K562 (cell line): ENCODE measurements around the gene TRIM44. TPM values are rescaled to one million over a fixed set of nuclear protein-coding genes. Genes with fewer than 3 reads are reported as not detected.

Experiments
- ATAC-seq: fragments of 200-7000 bp; cut with Tn5 transposase; 3 replicates; pipeline ENCODE4 v1.9.1; 2020; ENCODE audit warnings: moderate library complexity
- BruUV-seq: library from RNA; stranded (reverse); fragments of 400-500 nt; replicated peaks from 2 replicates; lab custom pipeline; 2021; lab: Mats Ljungman, UMichigan
- CTCF ChIA-PET: fragments of 300-600 bp; formaldehyde crosslinking; extraction: SDS; loops from one replicate; lab custom pipeline; 2021; ENCODE audit warnings: low intra/inter-chr PET ratio; lab: Yijun Ruan, JAX
- POLR2A ChIA-PET: fragments of 300-600, 350-650 bp; sonication (Branson Sonifier 250); formaldehyde crosslinking; extraction: SDS; loops from one replicate; lab custom pipeline; 2021; ENCODE audit warnings: antibody characterized with exemption, inconsistent platforms; lab: Yijun Ruan, JAX
- DNase-seq, 4 experiments: peaks; one replicate each; pipeline versions ENCODE4 v3.0.0 to v3.0.0-alpha.2; 2011 to 2018; ENCODE audit warnings: low spot score in 3 of 4, mixed read lengths in 3 of 4; ENCODE audit errors: extremely low read depth in 1 of 4
- FAIRE-seq: peaks from 2 replicates; lab custom pipeline; 2011; peaks lifted over from hg19 to GRCh38; lab: Jason Lieb, UNC
- H2AFZ ChIP-seq: 2 replicates; pipeline ENCODE4 v1.6.0; 2011; ENCODE audit warnings: low read depth, low read length, control low read depth, inconsistent platforms
- H3K27ac ChIP-seq: fragments of 200-600 bp; 3 replicates; pipeline ENCODE4 v1.8.0; 2011; ENCODE audit warnings: low read depth, mild to moderate bottlenecking, control low read depth, inconsistent platforms, low read length, moderate library complexity, mixed read lengths; ENCODE audit errors: extremely low read depth
- H3K27me3 ChIP-seq, 2 experiments: fragments of 300-600 bp in 1 of 2; 2 replicates in 1 of 2; 3 replicates in 1 of 2; pipeline versions ENCODE4 v1.6.0 to v1.8.0; 2011; ENCODE audit warnings: inconsistent platforms in 2 of 2, low read length in 2 of 2, mild to moderate bottlenecking in 1 of 2, mixed read lengths in 1 of 2, moderate library complexity in 1 of 2; ENCODE audit not compliant: control insufficient read depth in 2 of 2, insufficient read depth in 2 of 2
- H3K36me3 ChIP-seq: fragments of 300-600 bp; 3 replicates; pipeline ENCODE4 v1.8.0; 2011; ENCODE audit warnings: mild to moderate bottlenecking, low read length, inconsistent platforms; ENCODE audit not compliant: control insufficient read depth, insufficient read depth
- H3K4me1 ChIP-seq, 2 experiments: fragments of 200-600 bp in 1 of 2; replicated peaks in 1 of 2; 2 replicates in 1 of 2; 3 replicates in 1 of 2; pipeline versions ENCODE4 v1.5.1 to v1.8.0; 2011; ENCODE audit warnings: inconsistent platforms in 2 of 2, low read length in 2 of 2, mild to moderate bottlenecking in 1 of 2, mixed read lengths in 1 of 2, moderate library complexity in 1 of 2; ENCODE audit not compliant: control insufficient read depth in 2 of 2, insufficient read depth in 2 of 2
- H3K4me2 ChIP-seq: 2 replicates; pipeline ENCODE4 v1.6.1; 2011; ENCODE audit warnings: low read length, control low read depth, inconsistent platforms, mixed read lengths; ENCODE audit not compliant: insufficient read depth
- H3K4me3 ChIP-seq: fragments of 200-600 bp; sonication (generic), shearing (Covaris generic); 2 replicates; pipeline ENCODE4 v1.5.1; 2016; ENCODE audit warnings: control low read depth, inconsistent platforms
- H3K79me2 ChIP-seq: fragments of 200-600 bp; 3 replicates; pipeline ENCODE4 v1.8.0; 2011; ENCODE audit warnings: low read length, inconsistent platforms; ENCODE audit not compliant: control insufficient read depth, insufficient read depth
- H3K9ac ChIP-seq, 2 experiments: 2 replicates each; pipeline versions ENCODE4 v1.6.0 to v1.6.1; 2011; ENCODE audit warnings: low read depth in 2 of 2, low read length in 2 of 2, control low read depth in 1 of 2, inconsistent platforms in 1 of 2, mild to moderate bottlenecking in 1 of 2, mixed read lengths in 1 of 2; ENCODE audit not compliant: insufficient read depth in 1 of 2
- H3K9me1 ChIP-seq: one replicate; pipeline ENCODE4 v1.6.0; 2011; ENCODE audit warnings: inconsistent platforms, mild to moderate bottlenecking, low read length, moderate library complexity; ENCODE audit not compliant: control insufficient read depth, insufficient read depth
- H3K9me3 ChIP-seq: replicated peaks from 2 replicates; pipeline ENCODE4 v1.5.1; 2011; ENCODE audit warnings: low read depth, low read length, inconsistent platforms; ENCODE audit not compliant: control insufficient read depth, insufficient read depth
- H4K20me1 ChIP-seq: replicated peaks from 2 replicates; pipeline ENCODE4 v1.6.1; 2011; ENCODE audit warnings: low read length, inconsistent platforms, mixed read lengths; ENCODE audit not compliant: control insufficient read depth, insufficient read depth
- HNRNPH1 ChIP-seq: fragments of 200-400 bp; formaldehyde crosslinking; optimal IDR thresholded peaks from 2 replicates; pipeline ENCODE3; 2017; ENCODE audit warnings: low read depth, mild to moderate bottlenecking, low read length, moderate library complexity
- RAD21 ChIP-seq, 2 experiments: fragments of 250-450 bp in 1 of 2; fragments of 450-650 bp in 1 of 2; sonication (Bioruptor Pico) in 1 of 2; formaldehyde crosslinking in 1 of 2; IDR thresholded peaks in 1 of 2; conservative IDR thresholded peaks in 1 of 2; 2 replicates each; pipeline versions ENCODE4 v1.4.0 to v1.8.0; 2020 to 2022; ENCODE audit warnings: mild to moderate bottlenecking in 2 of 2, moderate library complexity in 1 of 2
- SPI1 ChIP-seq: IDR thresholded peaks from 2 replicates; pipeline ENCODE4 v1.6.1; 2011; ENCODE audit warnings: low read depth, low read length, control low read depth, borderline replicate concordance
- ZNF699 ChIP-seq: fragments of 250-450 bp; sonication (Bioruptor Pico); IDR thresholded peaks from 2 replicates; pipeline ENCODE4 v1.8.0; 2021; ENCODE audit warnings: mild to moderate bottlenecking, moderate library complexity; ENCODE audit not compliant: insufficient replicate concordance
- WGBS: fragments of 100-300 bp; shearing (Covaris generic); methylation state at CpG from one replicate; pipeline ENCODE4 v1.1.6; 2016; ENCODE audit warnings: low coverage, mixed read lengths; ENCODE audit not compliant: insufficient coverage; ENCODE audit errors: missing lambda C conversion rate; 5-methylcytosine and 5-hydroxymethylcytosine counted together
- in situ Hi-C: fragments of 300-500 bp; cut with MboI; formaldehyde crosslinking; loops from 4 replicates; pipeline ENCODE4 v1.15.0; 2018; ENCODE audit warnings: inconsistent platforms, mixed read lengths
- intact Hi-C: fragments of 100-400 bp; cut with micrococcal nuclease; formaldehyde crosslinking; loops from 2 replicates; pipeline ENCODE4 v1.14.2; 2022
- polyA plus RNA-seq, 8 experiments: library from polyadenylated mRNA; depleted of rRNA in 4 of 8; stranded (reverse) in 5 of 8; unstranded in 3 of 8; fragments of >200 nt; fragmentation: Nextera tagmentation in 2 of 8; fragmentation: Illumina TruSeq in 1 of 8; extraction: Ambion mirVana in 2 of 8; extraction: Trizol in 1 of 8; gene quantifications; 2 replicates each; pipeline versions ENCODE4 v1.2.1 to v1.2.3, GENCODE V29; 2011 to 2014; ENCODE audit warnings: inconsistent platforms in 1 of 8, missing spikeins in 1 of 8
- total RNA-seq, 7 experiments: library from RNA; depleted of rRNA in 6 of 7; stranded (reverse); fragments of >200 nt in 6 of 7; fragmentation: Illumina TruSeq in 2 of 7; extraction: Trizol in 2 of 7; gene quantifications; 2 replicates each; pipeline versions ENCODE4 v1.2.1 to v1.2.3, GENCODE V29; 2011 to 2021; ENCODE audit warnings: low replicate concordance in 1 of 7
- TF ChIP-seq, protein P1 (sequence below): sonication (generic); formaldehyde crosslinking; IDR thresholded peaks from 2 replicates; pipeline ENCODE4 v1.8.1; 2023; ENCODE audit warnings: mild to moderate bottlenecking, missing genetic modification reagents, moderate library complexity
- TF ChIP-seq, protein P2 (sequence below): fragments of 450-650 bp; IDR thresholded peaks from one replicate; pipeline ENCODE4 v1.6.1; 2018; ENCODE audit warnings: mild to moderate bottlenecking, moderate library complexity; ENCODE audit not compliant: partially characterized antibody
- TF ChIP-seq, protein P3 (sequence below): sonication (generic); formaldehyde crosslinking; IDR thresholded peaks from 2 replicates; pipeline ENCODE4 v1.8.1; 2023; ENCODE audit warnings: missing genetic modification reagents, mild to moderate bottlenecking, borderline replicate concordance
- TF ChIP-seq, protein P4 (sequence below): sonication (generic); formaldehyde crosslinking; IDR thresholded peaks from 2 replicates; pipeline ENCODE4 v1.8.1; 2022; ENCODE audit warnings: missing genetic modification reagents

The TRIM44 gene
- total and polyA plus RNA-seq, 9 of the 15 experiments (the other 6 are each of a cell fraction or from before 2014, with no cell fraction given), result 8.3 to 105 (median 37.2) TPM

DNA sequence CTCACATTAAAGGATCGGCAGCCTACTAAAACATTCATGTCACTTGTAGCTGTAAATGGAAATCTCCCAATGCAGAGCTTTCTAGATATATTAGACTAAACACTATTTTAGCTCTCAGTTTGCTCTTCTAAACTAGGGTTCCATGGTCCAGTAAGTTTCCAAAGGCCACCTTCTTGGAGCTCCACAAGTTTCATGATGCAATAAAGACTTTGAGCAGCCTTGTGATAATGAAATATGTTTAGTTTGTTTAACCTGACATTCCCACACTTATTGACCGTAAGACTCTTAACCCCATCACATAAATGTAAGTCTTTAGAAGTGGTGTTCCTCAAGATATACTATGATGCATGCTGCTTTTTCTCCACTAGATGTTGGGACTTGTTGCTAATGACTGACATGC lies 87.7 kb downstream of the TRIM44 start:
- no peaks in the 10 kb centered on the region for H4K20me1 ChIP-seq
- in situ Hi-C loops, result no loop called here
- FAIRE-seq (no peak), ATAC-seq (no peak), DNase-seq (no peak)
- no peaks in the 10 kb centered on the region for H3K27me3 ChIP-seq
- peaks cover 6% of the 10 kb centered on the region; the same call in 2 of the 3 replicates for H3K36me3 ChIP-seq
- 91% methylated on average over 2 of the region's 2 CpGs for WGBS
- no peaks in the 10 kb centered on the region for H3K9me3 ChIP-seq
- intact Hi-C loops, result no loop called here
- H3K4me2 ChIP-seq, result no peak overlapping the region
- POLR2A ChIA-PET, result interaction anchor here (0.7 to 1.0 kb wide), 2 partner anchors 11 to 1103 kb away, joined by 3 read pairs; no protein-coding TSS in a partner anchor
- H3K4me1 ChIP-seq, result no peaks in the 10 kb centered on the region
- CTCF ChIA-PET, result no interaction called here
- BruUV-seq, result no TSS peak
- TF ChIP-seq SPI1 (no peak), ZNF699 (CRISPR knock-in tag) (no peak), HNRNPH1 (no peak), RAD21 (CRISPR knock-in tag; conservative IDR thresholded peaks at IDR 0.05 in 1 of 2, IDR thresholded peaks at IDR 0.05 in 1 of 2) (no peak)
- TF ChIP-seq, protein P1, sequence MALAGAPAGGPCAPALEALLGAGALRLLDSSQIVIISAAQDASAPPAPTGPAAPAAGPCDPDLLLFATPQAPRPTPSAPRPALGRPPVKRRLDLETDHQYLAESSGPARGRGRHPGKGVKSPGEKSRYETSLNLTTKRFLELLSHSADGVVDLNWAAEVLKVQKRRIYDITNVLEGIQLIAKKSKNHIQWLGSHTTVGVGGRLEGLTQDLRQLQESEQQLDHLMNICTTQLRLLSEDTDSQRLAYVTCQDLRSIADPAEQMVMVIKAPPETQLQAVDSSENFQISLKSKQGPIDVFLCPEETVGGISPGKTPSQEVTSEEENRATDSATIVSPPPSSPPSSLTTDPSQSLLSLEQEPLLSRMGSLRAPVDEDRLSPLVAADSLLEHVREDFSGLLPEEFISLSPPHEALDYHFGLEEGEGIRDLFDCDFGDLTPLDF (CRISPR knock-in tag), result no peak
- TF ChIP-seq, protein P2, sequence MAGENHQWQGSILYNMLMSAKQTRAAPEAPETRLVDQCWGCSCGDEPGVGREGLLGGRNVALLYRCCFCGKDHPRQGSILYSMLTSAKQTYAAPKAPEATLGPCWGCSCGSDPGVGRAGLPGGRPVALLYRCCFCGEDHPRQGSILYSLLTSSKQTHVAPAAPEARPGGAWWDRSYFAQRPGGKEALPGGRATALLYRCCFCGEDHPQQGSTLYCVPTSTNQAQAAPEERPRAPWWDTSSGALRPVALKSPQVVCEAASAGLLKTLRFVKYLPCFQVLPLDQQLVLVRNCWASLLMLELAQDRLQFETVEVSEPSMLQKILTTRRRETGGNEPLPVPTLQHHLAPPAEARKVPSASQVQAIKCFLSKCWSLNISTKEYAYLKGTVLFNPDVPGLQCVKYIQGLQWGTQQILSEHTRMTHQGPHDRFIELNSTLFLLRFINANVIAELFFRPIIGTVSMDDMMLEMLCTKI, result no peak
- TF ChIP-seq, protein P3, sequence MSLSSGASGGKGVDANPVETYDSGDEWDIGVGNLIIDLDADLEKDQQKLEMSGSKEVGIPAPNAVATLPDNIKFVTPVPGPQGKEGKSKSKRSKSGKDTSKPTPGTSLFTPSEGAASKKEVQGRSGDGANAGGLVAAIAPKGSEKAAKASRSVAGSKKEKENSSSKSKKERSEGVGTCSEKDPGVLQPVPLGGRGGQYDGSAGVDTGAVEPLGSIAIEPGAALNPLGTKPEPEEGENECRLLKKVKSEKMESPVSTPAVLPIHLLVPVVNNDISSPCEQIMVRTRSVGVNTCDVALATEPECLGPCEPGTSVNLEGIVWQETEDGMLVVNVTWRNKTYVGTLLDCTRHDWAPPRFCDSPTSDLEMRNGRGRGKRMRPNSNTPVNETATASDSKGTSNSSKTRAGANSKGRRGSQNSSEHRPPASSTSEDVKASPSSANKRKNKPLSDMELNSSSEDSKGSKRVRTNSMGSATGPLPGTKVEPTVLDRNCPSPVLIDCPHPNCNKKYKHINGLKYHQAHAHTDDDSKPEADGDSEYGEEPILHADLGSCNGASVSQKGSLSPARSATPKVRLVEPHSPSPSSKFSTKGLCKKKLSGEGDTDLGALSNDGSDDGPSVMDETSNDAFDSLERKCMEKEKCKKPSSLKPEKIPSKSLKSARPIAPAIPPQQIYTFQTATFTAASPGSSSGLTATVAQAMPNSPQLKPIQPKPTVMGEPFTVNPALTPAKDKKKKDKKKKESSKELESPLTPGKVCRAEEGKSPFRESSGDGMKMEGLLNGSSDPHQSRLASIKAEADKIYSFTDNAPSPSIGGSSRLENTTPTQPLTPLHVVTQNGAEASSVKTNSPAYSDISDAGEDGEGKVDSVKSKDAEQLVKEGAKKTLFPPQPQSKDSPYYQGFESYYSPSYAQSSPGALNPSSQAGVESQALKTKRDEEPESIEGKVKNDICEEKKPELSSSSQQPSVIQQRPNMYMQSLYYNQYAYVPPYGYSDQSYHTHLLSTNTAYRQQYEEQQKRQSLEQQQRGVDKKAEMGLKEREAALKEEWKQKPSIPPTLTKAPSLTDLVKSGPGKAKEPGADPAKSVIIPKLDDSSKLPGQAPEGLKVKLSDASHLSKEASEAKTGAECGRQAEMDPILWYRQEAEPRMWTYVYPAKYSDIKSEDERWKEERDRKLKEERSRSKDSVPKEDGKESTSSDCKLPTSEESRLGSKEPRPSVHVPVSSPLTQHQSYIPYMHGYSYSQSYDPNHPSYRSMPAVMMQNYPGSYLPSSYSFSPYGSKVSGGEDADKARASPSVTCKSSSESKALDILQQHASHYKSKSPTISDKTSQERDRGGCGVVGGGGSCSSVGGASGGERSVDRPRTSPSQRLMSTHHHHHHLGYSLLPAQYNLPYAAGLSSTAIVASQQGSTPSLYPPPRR (CRISPR knock-in tag), result no peak
- TF ChIP-seq, protein P4, sequence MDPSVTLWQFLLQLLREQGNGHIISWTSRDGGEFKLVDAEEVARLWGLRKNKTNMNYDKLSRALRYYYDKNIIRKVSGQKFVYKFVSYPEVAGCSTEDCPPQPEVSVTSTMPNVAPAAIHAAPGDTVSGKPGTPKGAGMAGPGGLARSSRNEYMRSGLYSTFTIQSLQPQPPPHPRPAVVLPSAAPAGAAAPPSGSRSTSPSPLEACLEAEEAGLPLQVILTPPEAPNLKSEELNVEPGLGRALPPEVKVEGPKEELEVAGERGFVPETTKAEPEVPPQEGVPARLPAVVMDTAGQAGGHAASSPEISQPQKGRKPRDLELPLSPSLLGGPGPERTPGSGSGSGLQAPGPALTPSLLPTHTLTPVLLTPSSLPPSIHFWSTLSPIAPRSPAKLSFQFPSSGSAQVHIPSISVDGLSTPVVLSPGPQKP (CRISPR knock-in tag), result no peak
- no peak overlapping the region for H3K9ac ChIP-seq
- no peaks in the 10 kb centered on the region; the same call in 1 of the 3 replicates for H3K79me2 ChIP-seq
- H3K27ac ChIP-seq, result no peak overlapping the region
- H3K4me3 ChIP-seq, result no peak overlapping the region
- H2AFZ ChIP-seq, result no peak overlapping the region
- H3K9me1 ChIP-seq, result no peaks in the 10 kb centered on the region
